NCI-H146 (cell line): Measurements from ENCODE around the gene GCK.
"Not testable (repeated sequence)": the region's sequence is repeated elsewhere in the genome, so short reads cannot be mapped to it uniquely, and the experiment has no call there.

ENCODE experiments used
- DNase-seq: peaks from one replicate; lab custom pipeline; 2025; lab: John Stamatoyannopoulos, UW

The GCK gene

DNA sequence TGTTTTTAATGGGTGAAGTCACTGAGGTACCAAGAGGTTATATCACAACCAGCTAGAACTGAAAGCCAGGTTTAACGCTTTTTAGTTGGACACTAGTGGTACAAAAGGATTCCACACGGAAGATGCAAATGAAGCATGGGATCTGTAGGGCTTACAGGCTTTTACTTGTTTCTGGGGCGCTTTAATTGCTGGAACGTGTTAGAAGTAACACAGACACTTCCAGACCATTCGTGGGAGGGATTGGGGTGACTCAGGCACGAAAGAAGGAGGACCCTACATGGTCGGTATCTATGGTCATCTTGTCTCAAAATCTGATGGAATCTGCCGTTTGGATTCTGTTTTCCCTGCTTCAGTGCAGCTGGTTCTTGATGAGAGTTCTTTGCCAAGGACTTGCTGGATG is 12.6 kb upstream of the GCK start:
- DNase-seq, result no peak

DNA sequence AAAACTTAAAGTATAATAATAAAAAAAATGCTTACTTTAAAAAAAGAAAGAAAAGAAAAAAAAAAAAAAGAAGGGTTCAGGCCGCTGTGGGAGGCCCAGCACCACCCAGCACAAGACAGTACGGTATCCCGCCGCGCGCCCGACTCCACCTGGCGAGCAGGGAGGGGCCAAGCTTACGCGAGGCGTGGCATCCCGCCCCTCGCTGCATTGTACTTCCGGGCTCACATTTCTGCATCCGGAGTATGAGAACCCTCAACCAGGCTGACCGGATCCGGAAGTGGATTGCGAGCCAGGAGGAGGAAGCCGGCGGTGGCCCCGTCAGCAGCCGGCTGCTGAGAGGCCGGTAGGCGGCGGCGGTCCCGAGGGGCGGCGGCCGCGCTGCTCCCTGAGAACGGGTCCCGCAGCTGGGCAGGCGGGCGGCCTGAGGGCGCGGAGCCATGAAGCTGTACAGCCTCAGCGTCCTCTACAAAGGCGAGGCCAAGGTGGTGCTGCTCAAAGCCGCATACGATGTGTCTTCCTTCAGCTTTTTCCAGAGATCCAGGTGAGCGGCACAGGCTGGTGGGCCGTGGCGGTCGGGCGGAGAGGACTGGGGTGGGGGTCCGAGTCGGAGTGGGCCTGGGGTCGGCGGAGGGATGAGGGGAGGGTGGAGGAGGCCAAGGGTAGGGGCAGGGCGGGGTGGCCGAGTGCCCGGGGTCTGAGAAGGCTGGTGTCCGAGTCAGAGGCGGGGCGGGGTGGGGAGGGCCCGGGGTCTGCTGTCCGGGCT is 11.6 kb upstream of the GCK start, which contains the start of gene YKT6:
TSS of gene YKT6 (plus strand) at position 280 of the 763 bp plus-strand sequence. CDS start at position 438, 158 bp downstream.
- peak; percentile 98 for DNase-seq

DNA sequence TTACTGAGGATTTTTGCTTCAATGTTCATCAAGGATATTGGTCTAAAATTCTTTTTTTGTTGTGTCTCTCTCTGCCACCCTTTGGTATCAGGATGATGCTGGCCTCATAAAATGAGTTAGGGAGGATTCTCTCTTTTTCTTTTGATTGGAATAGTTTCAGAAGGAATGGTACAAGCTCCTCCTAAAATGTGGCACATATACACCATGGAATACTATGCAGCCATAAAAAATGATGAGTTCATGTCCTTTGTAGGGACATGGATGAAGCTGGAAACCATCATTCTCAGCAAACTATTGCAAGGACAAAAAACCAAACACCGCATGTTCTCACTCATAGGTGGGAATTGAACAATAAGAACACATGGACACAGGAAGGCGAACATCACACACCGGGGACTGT is 10.9 kb upstream of the GCK start:
- not testable (repeated sequence) for DNase-seq

DNA sequence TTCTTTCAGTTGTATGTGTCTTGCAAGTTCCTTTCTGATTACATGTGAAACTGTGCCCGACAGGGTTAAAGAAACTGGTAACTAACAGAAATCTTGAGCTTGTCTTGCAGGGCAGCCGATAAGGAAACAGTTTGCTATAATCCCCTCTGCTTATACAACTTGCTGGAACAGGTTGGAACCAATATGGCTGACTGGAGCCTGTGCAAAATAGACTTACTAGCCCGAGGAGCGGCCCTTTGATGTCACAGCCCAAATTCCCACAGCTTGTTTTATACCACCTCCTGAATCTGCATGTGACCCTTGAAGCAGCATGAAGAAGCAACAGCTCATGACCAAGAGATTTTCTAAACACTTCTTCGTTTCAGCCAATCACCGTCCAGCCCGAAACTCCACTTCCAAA is 8.2 kb upstream of the GCK start:
- DNase-seq, result no peak

DNA sequence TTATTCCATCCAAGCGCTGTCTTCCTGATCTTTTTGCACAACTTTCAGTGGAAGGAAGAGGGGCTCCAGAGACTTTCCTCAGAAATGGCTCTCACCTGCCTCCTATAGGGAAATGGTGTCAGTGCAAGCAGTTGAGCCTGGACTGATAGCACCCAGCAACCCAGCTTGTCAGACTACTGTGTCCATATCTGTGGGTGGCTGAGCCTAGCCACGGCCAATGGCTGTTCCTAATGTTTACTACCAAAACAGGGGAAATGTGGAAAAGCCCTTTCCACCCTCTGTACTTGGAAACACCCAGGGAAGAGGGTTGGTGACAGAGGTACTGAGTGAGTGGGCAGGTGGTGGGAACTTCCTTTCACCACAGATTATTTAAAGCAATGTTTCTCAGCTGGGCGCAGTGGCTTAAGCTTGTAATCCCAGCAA is 7.2 kb upstream of the GCK start:
- DNase-seq, result peak; percentile 61

DNA sequence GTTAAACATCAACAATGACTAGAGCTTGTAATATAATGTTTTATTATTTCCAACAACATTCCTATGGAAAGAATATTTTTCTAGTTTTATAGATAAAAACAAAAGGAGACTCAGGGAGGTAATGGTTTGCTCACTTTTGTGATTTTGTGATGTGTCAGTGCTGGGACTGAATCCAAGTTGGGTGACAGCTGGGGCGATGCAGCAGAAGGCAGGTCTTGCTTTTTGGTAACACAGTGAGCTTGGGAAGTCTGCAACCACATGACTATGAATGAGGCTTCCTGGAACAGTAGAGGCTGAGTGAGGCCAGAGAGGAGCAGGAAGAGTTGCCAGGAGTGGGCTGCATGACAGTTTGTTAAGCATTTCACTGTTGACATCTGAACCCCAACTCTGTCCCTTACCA is 6.7 kb upstream of the GCK start:
- no peak for DNase-seq

DNA sequence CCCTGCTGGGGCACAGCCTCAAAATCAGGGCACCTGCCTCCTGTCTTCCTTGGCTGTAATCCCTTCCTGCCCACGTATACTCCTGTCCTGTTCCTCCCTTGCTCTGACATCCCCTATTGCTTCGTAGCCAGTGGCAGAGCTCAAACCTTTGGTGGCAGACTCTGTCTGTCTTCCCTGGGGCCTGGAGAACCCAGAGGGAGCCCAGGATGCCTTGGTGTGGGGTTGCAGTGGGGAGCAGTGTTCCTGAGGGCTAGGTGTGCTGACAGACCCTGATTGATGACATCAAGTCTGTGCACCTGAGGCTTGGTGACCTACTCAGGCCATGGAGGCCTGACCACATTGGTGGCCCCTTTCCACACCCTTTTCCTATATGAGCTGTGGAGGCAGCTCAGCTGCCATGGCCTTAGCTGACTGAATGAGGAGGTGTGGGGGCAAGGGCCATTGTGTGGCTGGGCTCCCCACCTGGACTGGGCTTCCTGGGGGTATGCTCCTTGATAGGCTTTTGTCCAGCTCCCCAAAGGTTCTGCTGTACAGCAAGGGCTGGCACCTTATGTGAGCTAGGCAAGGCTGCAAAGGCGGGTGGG is 5.4 kb upstream of the GCK start:
- no peak for DNase-seq

DNA sequence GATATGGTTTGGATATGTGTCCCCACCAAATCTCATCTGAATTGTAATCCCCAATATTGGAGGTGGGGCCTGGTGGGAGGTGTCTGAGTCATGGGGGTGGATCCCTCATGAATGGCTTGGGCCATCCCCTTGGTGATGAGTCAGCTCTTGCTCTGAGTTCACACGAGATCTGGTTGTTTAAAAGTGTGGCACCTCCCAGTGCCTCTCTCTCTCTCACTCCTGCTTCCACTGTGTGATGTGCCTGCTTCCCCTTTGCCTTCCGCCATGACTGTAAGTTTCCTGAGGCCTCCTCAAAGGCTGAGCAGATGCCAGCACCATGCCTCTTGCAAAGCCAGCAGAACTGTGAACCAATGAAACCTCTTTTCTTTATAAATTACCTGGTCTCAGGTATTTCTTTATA is 4.8 kb upstream of the GCK start:
- DNase-seq, result no peak

DNA sequence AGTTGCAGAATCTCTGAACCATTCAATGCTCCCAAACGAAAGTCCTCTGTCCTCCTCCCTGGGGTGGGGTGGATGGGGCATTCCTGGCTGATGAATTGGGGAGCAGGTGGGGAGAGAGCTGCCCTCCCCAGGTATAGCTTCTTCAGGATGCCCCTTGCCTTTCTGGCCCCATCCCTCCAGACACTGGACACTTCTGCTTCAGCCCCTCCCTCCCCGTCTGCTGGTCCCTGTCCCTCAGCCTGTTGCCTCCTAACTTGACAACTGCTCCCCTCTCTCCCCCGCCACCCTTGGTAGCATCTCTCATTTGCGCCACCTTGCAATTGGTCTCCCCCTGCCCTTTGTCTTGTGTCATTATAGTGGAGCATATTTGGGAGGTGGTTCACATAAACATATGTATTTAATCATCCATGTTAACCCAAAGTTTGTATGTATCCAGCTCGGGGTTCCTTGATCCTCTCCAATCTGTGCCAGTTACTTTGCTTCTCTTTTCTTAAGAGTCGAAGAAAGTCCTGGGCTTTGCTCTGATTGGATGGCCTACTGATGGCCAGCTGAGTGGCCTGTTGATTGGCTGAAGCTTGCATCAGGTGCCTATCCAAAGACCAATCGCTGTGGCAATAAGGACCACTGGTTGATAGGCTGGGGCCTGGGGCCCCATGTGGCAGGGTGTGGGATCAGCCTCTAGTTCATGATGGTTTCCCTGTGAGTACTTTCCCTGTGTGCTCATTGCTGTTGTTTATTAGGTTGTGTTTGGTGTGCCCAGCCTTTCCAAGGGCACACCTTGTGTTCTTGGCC is 4.0 kb upstream of the GCK start:
- no peak for DNase-seq

DNA sequence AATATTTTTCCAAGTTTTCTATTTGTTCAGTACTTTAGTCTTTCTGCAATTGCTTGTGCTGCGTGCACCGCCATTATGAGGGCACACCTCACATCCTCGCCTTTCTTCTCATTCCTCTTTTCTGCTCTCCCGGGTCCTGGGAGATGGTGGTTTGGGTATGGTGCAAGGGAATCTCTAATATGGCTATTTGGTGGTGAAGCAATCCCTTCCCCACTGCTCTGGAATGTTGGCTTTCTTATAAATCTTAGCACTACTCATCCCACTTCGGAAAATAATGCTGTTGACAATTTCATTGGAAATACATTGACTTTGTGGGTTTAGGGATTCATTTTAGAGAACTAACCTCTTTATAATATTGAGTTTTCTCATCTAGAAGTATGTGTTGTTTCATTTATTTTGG is 1.9 kb upstream of the GCK start:
- DNase-seq, result no peak

DNA sequence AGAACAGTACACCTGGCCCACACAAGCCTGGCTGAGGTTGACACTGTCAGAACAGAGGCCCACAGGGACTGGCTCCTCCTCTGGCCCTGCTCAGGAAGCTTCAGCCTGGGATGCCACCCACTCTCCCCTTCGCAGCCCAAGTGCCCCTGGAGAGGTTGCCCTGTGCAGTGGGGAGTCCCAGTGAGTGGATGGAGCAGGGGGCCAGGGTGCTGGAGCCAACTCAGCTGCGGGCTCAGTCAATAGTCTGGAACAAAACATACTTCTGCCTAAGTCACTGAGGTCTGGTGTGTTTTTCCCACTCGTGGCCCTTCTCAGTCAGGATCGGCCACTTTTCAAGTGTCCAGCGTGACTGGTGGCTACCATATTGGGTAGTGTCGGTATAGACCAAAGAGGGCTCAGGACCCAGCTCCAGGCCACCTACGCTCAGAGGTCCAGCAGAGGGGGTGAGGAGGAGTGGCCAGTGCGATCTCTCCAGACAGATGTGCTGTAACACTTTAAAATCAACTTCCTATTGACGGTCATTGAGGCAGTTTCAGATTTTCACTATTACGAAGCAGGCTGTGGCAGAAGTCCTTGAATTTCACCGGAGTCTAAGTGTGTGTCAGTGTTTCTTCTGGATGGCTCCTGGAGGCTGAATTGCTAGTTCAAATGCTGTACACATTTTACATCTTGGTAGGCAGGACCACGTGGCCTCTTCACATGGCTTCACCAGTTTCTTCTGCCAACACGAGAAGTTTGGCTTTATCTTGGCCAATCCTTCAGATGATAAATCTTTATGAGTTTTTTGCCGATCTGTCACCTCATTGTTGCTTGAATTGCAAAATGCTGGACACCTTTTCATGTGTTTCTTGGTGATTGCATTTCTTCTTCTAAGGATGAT is 994 bp upstream of the GCK start:
- DNase-seq, result no peak

DNA sequence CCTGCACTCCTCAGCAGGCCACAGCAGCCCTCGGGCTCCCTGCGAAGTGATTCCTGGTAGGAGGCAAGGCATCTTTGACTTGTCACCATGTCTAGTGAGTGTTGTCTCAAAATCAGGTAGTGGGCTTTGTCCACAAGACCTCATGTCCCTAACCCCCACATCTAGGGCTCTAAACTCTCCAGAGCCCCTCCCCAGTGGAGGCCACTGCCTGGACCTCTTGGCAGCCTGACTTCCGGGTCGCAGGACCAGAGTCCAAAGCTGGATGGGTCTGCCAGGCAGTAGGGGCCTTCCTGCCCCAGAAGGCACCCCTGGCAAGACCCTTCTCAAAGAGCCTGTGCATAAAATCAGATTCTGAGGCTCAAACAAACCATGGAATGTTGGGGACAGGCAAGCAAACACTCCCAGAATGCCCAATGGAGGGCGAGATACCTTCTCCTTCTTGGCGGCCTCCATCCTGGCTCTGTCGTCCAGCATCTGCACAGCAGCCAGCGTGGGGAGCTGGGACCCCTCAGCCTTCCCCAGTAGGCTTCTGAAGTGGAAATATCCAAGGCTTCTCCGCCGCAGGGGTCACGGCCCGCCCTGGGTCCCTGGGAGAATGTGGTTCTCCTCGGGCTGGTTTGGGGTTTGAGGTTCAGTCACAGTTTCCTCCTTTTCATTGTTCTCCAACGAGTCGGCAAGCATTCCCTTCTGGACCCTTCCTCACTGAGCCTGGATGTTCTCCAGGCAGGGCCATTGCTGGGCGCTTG is 586 bp downstream of the GCK start:
- DNase-seq, result peak; percentile 21

DNA sequence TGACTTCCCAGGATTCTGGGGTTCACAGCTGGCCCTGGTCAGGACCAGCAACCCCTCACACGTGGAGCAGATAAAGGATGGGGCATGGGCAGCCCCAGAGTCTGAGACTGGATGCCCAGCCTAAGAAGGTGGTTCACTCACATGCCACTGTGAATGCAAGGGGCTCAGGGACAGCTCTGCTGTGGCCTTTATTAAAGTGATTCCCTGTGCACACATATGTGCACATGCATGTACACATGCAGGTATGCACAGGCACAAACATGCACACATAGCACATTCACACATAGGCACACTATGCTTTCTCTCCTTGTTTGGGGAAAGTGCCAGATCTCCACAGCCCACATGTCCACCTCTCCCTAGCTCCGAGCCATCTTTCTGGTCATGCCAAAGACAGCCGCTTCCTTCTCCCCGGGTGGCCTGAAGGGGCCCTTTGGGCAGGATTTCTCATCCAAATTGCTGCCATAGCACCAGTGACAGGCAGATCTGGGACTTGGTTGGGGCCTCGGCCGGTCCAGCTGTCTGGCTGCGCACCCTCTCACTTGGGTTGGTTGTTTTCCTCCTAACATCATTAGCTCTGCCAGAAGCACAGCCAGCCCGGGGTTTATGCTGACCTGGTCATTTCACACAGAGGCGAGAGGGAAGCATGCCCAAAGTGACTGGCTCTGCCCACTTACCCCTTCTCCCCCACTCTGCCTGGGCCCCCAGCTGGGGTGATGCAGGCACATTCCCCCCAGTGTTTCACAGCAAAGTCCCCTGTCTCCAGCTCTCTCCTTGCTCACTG is 1.4 kb downstream of the GCK start:
- DNase-seq, result peak; percentile 4

DNA sequence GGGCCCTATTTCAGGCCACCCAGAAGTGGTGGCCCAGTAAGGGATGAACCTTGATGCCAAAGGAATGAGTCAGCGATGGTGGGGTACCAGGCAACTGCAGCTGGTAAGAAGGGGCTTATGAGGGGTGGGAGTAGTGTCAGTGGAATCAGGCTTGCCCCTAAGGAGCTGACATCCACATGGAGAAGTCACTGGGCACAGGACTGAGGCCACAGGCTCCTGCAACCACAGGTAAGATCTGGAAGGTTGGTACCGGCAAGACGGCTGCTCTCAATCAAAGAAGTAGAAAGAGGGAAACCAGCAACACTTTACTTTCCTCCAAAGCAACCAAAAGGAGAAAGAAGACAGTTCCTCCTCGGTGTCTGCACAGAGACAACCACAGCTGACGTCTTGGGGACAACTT is 2.5 kb downstream of the GCK start:
- DNase-seq, result no peak

DNA sequence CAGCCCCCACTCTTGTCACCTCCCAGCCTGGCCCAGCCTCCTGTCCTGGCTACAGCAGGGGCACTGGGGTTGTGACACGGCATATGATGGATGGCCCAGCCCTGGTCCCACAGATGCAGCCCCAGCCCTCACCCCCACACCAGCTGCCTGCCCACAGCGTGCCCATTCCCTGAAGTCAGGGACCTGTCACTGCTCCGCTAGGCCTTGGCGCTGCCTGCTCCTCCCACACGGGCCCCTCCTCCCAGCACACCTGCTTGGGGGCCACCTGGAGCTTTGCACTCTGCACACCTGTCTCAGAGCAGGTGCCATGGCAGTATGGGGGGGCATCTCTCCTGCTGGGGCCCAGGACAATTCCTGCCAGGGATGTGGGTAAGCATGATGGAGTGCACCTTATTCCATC is 3.5 kb downstream of the GCK start:
- peak; percentile 83 for DNase-seq

DNA sequence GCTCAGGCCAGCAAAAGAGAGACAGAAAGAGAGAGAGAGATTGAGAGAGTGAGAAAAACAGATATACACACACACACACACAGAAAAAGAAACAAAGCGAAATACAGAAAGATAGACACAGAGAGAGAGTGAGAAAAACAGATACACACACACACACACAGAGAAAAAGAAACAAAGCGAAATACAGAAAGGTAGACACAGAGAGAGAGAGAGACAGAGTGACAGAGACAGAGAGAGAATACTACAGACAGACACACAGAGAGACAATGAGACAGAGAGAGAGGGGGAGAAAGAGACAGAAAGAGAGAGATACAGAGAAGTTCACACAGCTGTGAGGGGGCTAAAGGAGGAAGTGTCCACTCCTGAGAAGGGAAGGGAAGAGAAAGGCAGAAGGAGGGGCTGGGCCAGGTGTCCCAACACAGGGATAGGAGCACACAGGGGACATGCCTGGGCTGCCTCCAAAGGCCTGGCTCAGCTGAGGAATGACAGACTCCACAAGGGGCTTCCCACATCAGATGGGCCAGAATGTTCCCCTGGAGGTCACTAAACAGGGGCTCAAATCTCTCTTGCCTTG is 4.3 kb downstream of the GCK start:
- DNase-seq, result no peak

DNA sequence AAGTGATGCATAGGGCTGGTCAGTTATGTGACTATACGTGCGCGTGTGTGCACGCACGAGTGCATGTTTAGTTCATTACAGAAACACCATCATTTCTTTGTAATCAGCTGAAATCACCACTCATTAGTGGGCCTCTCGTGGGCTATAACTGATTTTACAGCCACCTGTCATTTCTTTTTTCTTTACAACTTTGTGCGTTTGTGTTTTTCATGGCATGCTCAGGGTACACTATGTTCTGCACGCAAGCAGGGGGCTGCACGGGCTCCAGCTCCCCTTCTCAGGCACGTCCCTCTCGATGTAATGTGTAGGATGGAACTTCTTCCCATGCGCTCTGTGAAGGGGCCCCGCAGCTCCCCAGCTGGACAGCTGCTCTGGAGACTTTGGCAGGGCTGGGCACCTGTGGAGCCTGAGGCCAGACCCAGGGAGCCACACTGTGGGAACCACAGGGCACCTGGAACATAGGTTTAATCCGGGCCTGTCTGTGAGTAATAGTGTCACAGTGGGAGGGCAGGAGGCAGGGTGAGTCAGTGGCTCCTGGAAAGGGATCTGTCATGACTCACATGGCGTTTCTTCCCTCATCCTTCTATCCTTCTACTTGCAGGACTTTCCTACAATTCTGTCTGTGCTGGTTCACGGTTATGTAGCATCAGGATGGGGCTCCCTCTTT is 4.9 kb downstream of the GCK start:
- peak; percentile 92 for DNase-seq

DNA sequence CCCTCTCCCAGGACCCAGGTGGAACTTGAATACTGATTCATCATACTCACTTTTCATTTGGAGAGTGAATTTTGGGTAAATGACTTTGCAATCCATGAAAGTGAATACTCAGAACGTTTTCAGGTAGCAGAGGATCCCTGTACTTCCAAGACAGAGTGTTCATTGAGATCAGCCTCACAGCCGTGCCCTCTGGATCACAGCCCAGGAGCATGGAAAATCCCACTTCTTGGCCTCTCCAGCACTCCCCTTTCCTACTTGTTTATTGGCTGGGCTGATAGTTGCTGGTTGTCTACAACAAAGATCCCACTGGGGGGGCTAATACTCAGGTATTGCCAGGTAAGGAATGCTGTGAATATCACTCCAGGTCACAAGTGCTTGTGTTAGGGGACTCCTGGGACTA is 5.9 kb downstream of the GCK start:
- no peak for DNase-seq

DNA sequence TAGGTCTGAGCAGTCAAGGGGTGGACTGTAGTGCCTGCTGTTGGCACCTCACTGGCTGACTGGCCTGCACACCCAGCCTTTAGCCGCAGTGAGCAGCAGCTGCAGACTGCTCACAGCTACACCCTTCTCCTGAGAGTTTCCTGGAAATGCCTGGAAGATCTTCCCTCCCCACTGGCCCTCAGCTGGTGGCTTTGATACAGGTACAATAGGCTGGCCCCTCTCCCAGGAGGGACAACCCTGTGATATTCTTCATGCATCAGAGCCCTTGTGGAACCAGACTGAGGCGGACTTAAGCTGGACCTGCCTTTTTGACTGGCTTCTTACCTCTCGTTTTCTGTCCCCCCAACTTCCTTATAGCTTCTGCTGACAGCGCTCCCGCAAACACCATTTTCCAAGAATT is 6.4 kb downstream of the GCK start:
- DNase-seq, result no peak

DNA sequence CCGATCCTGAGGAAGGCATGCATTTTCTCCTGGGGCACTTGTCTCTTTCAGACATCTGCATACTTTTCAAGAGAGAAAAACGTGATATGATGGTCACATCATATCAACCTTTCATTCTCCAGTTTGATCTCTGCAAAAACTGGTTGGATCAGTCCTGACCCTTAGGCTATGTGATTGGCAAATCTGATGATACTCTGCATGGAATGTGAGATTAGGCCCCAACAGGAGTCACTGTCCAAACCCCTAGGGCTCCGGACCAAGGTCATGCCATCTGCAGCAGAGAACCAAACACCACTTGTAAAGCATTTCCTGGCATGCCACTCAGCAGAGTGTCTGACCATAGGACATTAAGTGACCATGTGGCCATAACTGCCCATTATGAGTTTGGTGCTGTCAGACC is 8.6 kb downstream of the GCK start:
- DNase-seq, result no peak
